Stimulated activated CD8-positive, alpha-beta memory T cell treated with anti-CD3 and anti-CD28 coated beads, Interleukin-7, amount 100 ng/mL, for 1 hour (primary cell): ENCODE results near the gene ADARB2.
"Not testable (repeated sequence)": the region's sequence is repeated elsewhere in the genome, so short reads cannot be mapped to it uniquely, and the experiment has no call there.

ENCODE experiments used
- DNase-seq, 2 donors: peaks; one replicate each; pipeline ENCODE4 v3.0.0-alpha.2; 2020; ENCODE audit warnings: low read depth in 2 of 2

ADARB2 gene

DNA sequence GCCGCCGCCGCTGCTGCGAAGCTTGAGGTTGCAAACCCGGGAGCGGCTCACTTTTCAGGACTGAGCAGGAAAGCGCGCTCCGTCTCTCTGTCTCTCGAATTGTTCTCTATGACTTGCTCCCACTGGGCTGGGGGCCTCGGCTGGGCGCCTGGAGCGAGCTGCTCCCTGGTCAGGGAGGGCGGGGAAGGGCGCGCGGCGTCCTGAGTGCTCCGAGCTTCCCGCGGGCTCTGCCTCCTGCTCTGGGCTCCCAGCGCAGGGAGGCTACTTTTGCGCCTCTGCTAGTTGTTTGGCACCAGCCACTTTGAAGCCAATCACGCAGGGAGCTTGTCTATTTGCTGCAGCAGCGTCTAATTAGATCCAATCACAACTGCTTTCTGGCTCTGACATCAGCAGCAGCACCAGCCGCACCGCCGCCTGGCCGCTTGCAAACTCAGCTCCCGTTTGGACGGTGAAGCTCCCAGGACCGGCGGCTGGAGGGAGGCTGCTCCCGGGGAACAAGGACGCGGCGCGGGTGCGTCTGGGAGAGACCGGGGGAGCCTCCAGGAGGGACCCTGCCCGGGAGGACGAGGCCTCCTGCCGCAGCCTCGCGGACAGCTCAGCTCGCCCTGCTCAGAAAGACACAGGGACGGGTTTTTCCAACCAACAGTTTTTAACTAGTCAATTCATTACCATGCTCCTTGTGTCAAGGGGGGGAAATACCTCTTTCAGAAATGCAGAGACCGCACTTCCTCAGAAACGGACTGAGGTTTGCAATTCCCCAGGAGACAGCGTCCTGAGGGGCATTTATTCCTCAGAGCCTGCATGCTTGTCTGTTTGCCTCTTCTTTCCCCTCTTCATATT lies at the start of gene ADARB2:
TSS of gene ADARB2 (minus strand) at position 304 of the 840 bp plus-strand sequence.
- DNase-seq = no peak

DNA sequence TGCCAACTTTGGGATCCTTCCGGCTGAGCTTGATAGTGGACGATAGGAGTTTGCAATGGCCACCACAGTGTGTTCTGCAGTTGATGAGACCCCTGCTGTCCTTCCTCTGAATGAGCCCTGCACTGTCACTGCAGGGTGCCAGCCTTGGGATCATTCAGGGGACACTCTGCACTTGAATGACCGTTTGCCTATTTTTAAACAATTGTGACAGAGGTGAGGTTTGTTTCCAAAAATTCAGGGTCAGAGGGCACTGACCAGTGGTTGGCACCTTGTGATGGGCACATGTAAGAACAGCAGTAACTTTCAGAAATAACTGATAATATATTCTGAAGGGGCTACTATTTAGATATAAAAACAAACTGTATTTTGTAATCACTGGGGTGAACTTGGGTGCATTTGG lies 48.5 kb upstream of the ADARB2 start:
- no peak for DNase-seq

DNA sequence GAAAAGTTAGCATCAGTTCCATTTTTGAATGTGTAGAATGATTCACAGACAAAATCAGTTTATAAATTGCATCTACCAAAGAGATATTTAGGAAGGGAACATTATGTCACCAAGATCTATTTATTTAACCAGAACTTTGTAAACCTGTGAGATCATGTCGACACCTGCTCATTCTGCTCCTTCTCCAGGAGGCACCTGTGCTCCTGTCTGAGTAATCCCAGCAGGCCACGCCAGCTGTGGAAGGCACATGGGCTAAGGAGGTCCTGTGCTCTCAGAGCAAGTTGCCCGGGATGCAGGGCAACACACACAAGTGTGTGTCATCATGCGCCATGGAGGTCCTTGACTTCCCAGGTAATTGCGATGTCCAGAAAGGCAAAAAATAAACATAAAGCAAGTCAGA lies 45.5 kb upstream of the ADARB2 start:
- no peak for DNase-seq

- DNase-seq = no peak
Measured at GRCh38 chr10:1779796-1780195, 42.5 kb upstream of the ADARB2 start.

- no peak for DNase-seq
Measured at GRCh38 chr10:1778375-1778969, 41.1 kb upstream of the ADARB2 start.

DNA sequence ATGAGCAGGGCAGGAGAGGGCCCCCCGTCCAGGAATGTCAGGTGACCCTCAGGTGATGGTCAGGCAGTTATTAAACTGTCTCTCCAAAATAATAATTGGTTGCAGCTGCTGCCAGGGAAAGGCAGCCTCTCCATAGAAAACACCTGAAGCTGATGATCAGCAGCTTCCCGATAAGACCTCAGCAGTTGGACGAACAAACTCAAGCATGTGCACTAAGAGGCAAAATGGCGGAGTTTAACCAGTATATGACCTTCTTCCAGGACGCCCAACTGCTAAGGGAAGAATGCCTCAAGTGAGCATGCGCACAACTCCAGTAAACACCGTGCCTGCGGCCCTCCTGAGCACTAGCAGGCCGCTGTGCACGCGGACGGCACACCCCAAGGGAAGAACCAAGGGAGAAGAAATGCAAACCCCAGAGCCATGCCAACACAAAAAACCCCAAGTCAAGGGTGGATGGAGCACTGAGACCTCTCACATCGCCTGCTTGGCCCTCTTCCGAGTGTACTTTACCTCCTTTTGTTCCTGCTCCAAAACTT lies 38.9 kb upstream of the ADARB2 start:
- DNase-seq = no peak

- no peak for DNase-seq
Measured at GRCh38 chr10:1774796-1775195, 37.5 kb upstream of the ADARB2 start.

- DNase-seq = not testable (repeated sequence)
Measured at GRCh38 chr10:1773204-1773603, 35.9 kb upstream of the ADARB2 start.

- no peak for DNase-seq
Measured at GRCh38 chr10:1766049-1766448, 28.7 kb upstream of the ADARB2 start.

- no peak for DNase-seq
Measured at GRCh38 chr10:1762076-1762475, 24.8 kb upstream of the ADARB2 start.

- no peak for DNase-seq
Measured at GRCh38 chr10:1754506-1755153, 17.3 kb upstream of the ADARB2 start.

- no peak for DNase-seq
Measured at GRCh38 chr10:1752153-1752552, 14.8 kb upstream of the ADARB2 start.

GRCh38 chr10:1747590-1748157 lies 10.3 kb upstream of the ADARB2 start:
- no peak for DNase-seq

DNA sequence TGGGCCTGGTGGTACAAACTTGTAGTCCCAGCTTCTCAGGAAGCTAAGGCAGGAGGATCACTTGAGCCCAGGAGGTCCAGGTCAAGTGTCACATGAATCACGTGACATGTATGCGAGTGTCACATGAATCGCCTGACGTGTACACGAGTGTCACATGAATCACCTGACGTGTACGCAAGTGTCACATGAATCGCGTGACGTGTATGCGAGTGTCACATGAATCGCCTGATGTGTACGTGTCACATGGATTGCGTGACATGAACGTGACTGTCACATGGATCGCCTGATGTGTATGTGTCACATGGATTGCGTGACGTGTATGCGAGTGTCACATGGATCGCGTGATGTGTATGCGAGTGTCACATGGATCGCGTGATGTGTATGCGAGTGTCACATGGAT lies 9.5 kb upstream of the ADARB2 start:
- DNase-seq = no peak

- DNase-seq = no peak
Measured at GRCh38 chr10:1745780-1746456, 8.6 kb upstream of the ADARB2 start.

DNA sequence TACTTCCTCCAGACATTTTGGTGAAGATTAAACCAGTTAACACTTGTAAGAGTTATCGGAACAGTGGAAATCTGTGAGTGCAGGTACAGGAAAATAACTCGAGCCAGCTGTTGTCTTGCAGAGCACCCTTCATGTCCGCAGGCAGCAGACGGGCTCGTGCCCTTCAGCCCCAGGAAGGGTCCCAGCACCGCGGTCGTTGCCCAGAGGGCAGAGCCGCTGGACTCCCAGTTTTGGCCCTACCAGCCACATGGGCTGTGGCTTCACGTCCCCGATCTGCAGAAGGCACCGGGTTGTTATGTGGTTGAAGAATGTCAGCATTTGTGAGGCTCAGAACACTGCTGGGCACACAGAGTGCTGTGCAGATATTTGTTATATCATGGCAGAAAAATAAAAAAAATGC lies 7.2 kb upstream of the ADARB2 start:
- no peak for DNase-seq

DNA sequence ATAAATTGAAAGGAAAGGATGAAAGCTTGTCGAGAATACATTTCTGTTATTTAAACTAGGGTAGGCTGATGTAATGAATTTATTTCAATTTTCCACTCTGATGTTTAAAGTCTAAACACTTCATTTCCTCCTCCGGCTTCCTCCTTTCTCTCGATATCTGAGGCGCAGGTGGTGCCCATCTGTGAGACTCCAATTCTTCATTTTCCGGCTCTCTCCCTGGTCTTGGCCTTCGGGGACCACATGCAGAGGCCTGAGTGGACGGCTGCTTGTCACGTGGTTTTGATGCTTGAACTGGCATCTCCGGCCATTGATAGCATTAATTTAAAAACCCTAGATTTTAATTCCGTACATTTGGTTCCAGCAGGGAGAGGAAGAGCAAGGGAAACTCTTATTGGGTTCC lies 5.8 kb upstream of the ADARB2 start:
- DNase-seq = no peak

GRCh38 chr10:1741450-1741849 lies 4.1 kb upstream of the ADARB2 start:
- DNase-seq = no peak

DNA sequence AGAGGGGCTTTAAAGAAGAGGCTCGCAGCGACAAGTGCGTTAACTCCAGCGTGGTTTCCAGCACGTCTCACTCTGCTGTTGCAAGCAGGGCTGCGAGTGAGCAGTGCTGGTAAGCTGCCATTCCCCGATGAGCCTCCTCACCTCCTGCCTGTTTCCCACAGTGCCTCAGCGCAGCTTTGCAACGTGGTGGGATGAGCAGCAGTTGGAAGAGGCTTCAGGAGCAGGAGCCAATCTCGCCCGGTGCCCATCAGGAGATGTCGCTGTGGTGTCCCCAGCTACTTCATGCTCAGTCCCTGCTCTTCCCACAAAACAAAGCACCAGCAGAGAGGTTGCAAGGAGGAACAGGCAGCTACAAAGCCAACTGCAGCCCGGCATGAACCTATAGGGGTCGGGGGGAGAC lies 2.4 kb upstream of the ADARB2 start:
- DNase-seq = no peak

GRCh38 chr10:1738950-1739349 lies 1.6 kb upstream of the ADARB2 start:
- no peak for DNase-seq

DNA sequence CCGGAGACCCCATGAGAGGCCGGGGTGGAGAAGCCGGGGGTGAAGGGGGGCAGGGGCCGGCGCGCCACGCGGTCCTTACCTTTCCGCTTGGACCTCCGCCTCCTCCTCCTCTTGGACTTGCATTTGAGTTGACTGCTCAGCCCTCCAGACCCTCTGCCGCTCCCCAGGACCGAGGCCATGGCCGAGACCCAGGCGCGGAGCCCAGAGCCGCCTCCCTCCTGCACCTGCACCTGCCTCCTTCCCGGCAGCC lies 428 bp downstream of the ADARB2 start:
- no peak for DNase-seq
